Activated naive CD8-positive, alpha-beta T cell treated with anti-CD3 and anti-CD28 coated beads for 36 hours (primary cell): Measurements from ENCODE around the gene PPP6R3. TPM values are rescaled to one million over a fixed set of nuclear protein-coding genes. Genes with fewer than 3 reads are reported as not detected.

ENCODE experiments used
- DNase-seq: peaks from one replicate; pipeline ENCODE4 v3.0.0; 2021
- H3K27ac Mint-ChIP-seq: one replicate; pipeline ENCODE4 v1.8.0; 2022; ENCODE audit warnings: mild to moderate bottlenecking, moderate library complexity, mixed read lengths
- H3K27me3 Mint-ChIP-seq: one replicate; pipeline ENCODE4 v1.8.0; 2022; ENCODE audit warnings: mild to moderate bottlenecking, mixed read lengths
- H3K36me3 Mint-ChIP-seq: one replicate; pipeline ENCODE4 v1.8.0; 2021; ENCODE audit warnings: mild to moderate bottlenecking, mixed read lengths
- H3K4me1 Mint-ChIP-seq: one replicate; pipeline ENCODE4 v1.8.0; 2021; ENCODE audit warnings: mixed read lengths
- H3K4me3 Mint-ChIP-seq: one replicate; pipeline ENCODE4 v1.8.0; 2022; ENCODE audit warnings: mild to moderate bottlenecking, moderate library complexity, mixed read lengths
- H3K9me3 Mint-ChIP-seq: one replicate; pipeline ENCODE4 v1.8.0; 2022; ENCODE audit warnings: mixed read lengths
- total RNA-seq, 2 experiments: library from RNA; stranded (reverse); gene quantifications; one replicate each; pipeline ENCODE4 v1.2.3, GENCODE V29; 2021

Gene PPP6R3
- total RNA-seq, 2 experiments from 2014 or later: 122 to 123 TPM

DNA sequence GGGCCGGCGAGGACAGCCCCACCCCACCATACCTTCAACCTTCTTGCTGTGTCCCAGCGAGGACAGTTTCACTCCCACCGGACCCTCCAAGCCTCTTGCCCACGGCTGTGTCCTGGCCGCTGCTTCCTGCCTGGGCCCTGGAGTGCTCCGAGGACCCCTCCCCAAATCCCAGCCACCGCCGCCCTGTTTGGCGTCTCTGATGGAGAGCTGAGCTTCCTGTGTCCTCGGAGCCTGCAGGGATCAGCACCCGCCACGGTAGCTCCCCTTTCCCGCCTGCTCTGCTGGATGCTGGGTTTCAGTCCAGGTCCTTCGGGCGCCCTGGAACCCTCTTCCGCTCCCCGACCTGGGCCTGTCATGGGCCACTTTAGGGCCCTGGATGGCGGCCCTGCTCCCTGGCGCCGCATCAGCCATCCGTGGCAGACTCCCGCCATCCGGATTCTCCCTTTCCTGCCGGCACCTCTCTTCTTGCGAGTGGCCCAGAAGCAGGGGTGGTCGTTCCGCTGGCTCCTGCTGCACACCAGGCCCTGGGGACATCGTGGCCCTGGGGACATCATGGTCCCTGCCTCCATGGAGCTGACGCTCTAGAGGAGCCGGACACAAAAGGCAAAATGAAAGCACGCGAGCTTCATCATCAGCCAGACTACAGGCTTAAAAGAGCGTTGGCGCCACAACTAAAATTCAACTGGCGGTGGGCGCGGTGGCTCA lies 189.5 kb downstream of the PPP6R3 start:
- H3K4me1 Mint-ChIP-seq: no peaks in the 10 kb centered on the region
- H3K9me3 Mint-ChIP-seq: peaks cover 12% of the 10 kb centered on the region
- DNase-seq: no peak
- peaks cover 9% of the 10 kb centered on the region for H3K27me3 Mint-ChIP-seq
- H3K36me3 Mint-ChIP-seq: no peaks in the 10 kb centered on the region
- H3K4me3 Mint-ChIP-seq: no peak overlapping the region
- H3K27ac Mint-ChIP-seq: no peak overlapping the region

DNA sequence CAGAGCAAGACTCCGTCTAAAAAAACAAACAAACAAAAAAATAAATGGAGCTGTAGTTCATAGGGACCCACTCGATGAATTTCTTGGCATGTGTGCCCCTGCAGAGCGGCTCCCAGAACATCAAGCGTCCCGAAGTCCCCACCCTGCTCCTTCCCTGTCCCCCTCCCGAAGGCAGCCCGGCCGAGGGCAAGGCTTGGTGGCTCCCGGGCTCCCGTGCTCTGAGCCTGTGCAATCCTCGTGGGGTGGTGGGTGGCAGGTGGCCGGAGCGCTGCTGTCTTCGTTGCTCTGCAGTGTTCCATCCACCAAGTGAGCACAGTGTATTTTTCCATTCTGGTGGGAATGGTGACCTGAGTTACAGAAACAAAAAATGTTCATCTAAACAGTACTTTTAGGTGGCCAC lies 190.2 kb downstream of the PPP6R3 start:
- no peak overlapping the region for H3K4me3 Mint-ChIP-seq
- no peak overlapping the region for H3K27ac Mint-ChIP-seq
- H3K36me3 Mint-ChIP-seq: no peaks in the 10 kb centered on the region

DNA sequence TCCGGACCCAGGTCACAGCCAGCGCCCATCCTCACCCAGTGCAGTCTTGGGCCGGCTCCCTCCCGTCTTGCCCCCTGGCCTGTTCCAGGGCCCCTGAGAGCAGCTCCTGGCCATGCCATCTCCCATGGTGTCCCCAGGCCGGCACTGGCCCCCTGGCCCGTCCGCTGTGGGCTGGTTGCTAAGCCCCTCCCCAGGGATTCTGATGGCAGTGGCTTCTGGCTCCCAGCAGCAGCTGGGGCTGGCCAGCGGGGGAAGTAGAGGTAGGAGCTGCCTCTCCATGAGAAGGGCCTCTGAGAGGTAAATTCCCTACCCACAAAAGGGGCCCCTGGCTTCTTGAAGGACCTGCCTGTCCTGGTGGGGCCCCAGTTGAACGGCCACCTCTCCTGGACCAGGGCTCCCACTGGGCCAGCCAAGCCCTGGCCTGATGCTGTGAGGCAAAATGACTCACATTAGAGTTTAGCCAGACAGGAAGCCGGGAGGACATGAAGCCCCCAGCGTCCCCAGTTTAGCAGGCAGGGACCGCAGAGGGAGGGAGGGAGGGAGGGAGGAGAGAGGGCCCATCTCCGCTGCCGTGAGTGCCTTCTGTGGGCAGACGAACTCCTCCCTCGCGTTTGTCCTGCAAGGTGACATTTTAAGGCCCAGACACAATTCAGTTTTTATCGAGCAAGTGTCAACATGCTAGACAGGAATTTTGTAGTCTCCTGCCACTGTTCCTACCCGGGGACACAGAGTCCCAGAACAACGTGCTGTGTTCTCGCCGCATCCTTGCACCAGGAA lies 190.8 kb downstream of the PPP6R3 start:
- Mint-ChIP-seq H3K36me3 (no peaks in the 10 kb centered on the region), H3K4me1 (no peaks in the 10 kb centered on the region), H3K4me3 (no peak overlapping the region), H3K27ac (no peak overlapping the region), H3K27me3 (peaks cover 9% of the 10 kb centered on the region), H3K9me3 (peaks cover 8% of the 10 kb centered on the region)
- DNase-seq: no peak

More for the DNA sequence above, 190.2 kb downstream of the PPP6R3 start:
- Mint-ChIP-seq H3K27me3 (peaks cover 9% of the 10 kb centered on the region), H3K9me3 (peaks cover 12% of the 10 kb centered on the region), H3K4me1 (no peaks in the 10 kb centered on the region)
- no peak for DNase-seq

DNA sequence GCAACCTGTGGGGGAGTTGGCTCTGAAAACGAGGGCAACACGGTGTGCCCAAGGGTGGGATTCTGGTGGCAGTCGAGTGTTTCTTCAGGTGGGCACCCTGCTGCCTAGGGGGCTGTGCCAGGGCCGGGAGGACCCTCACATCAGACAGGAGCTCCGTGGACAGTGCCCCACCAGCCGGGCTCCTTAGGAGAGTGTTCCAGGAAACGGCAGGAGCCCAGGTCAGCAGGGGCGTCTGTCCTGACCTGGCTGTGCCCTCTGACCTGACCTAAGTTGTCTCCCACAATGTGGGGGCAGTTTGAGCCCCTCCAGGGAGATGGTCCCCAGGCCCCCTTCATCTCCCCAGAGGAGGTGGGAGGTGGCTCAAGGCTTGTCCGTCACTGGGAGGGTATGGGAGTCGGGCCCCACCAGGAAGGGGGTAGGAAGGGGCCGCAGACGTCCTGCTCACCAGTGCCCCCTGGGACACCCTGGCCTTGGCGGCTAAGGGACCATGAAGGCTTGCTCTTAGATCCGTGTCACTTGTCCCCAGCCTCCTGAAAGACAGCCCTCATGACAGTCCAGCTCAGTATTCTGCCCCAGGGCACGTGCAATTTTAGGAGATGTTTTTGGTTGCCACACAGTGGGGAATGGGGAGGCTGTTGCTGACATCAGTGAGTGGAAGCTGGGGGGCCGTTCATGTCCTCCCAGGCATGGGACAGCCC lies 191.6 kb downstream of the PPP6R3 start:
- peaks cover 9% of the 10 kb centered on the region for H3K27me3 Mint-ChIP-seq
- no peaks in the 10 kb centered on the region for H3K4me1 Mint-ChIP-seq
- H3K27ac Mint-ChIP-seq: no peak overlapping the region
- H3K4me3 Mint-ChIP-seq: no peak overlapping the region
- no peaks in the 10 kb centered on the region for H3K36me3 Mint-ChIP-seq
- H3K9me3 Mint-ChIP-seq: peaks cover 5% of the 10 kb centered on the region
- DNase-seq: no peak

DNA sequence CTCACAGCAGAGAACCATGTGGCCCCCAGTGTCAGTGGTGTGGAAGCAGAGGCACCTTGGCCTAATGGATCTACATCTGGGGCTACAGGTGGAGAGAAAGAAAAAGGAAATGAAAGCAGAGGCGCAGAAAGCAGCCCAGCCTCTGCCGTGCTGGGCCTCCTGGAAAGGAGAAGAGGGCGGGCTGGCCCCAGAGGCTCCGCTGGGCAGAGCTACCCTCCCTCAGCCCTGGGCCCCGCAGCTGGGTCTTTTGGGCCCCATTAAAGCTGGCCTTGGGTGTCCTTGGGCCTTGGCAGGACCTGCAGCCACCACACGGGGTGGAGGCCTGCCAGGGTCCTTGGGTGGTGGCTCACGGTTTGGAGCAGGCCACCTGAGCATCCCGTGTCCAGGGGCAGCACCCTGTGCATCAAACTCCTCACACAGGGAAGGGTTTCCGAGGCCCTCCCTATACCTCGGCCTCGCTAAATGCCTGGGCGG lies 192.2 kb downstream of the PPP6R3 start:
- H3K27ac Mint-ChIP-seq: no peak overlapping the region
- no peaks in the 10 kb centered on the region for H3K36me3 Mint-ChIP-seq
- DNase-seq: no peak
- peaks cover 9% of the 10 kb centered on the region for H3K27me3 Mint-ChIP-seq
- H3K4me3 Mint-ChIP-seq: no peak overlapping the region
- H3K9me3 Mint-ChIP-seq: no peaks in the 10 kb centered on the region
- no peaks in the 10 kb centered on the region for H3K4me1 Mint-ChIP-seq

DNA sequence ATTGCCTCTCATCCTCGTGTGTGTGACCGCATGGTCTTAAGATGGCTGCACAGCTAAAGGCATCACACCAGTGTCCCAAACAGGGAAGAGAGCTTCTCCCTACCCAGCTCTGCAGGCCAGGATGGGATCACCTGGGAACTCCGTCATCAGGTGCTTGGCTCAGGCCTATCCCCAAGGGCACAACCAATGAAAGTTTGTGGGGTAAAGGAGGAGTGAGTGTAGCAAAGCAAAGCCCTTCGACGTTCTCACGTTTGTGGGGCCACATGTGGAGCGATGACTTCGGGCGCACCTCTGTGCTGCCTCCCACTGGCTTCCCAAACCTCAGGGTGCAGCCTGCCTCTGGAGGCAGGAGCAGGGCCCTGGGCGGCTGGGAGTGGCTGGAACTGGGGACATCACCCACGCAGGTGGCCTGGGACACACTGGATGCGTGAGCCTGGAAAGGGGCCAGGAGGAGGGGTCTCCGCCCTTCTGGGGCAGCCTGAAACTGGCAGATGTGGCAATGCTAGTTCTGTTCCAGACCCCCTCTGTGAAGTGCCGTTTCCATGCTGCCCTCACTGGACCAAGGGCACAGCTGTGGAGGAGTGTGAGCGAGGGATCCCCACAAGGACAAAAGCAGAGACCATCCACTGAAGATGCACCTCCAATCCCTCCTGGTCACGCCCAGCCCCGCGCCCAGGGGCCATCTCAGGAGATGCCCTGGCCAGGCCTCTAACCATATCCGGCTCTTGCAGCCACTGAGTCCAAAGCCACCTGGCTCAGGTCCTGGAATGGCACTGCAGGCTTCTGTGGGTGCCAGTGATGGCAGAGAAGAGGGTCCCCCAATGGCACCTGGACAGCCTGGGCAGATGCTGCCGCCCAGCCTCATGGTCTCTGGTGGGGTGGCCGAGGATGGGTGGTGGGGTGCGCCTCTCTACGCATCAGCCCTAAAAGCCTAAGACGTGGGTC lies 193.2 kb downstream of the PPP6R3 start:
- no peaks in the 10 kb centered on the region for H3K36me3 Mint-ChIP-seq
- H3K9me3 Mint-ChIP-seq: no peaks in the 10 kb centered on the region
- no peak overlapping the region for H3K27ac Mint-ChIP-seq
- no peak overlapping the region for H3K4me3 Mint-ChIP-seq
- no peak for DNase-seq
- no peaks in the 10 kb centered on the region for H3K4me1 Mint-ChIP-seq
- H3K27me3 Mint-ChIP-seq: peaks cover 9% of the 10 kb centered on the region

DNA sequence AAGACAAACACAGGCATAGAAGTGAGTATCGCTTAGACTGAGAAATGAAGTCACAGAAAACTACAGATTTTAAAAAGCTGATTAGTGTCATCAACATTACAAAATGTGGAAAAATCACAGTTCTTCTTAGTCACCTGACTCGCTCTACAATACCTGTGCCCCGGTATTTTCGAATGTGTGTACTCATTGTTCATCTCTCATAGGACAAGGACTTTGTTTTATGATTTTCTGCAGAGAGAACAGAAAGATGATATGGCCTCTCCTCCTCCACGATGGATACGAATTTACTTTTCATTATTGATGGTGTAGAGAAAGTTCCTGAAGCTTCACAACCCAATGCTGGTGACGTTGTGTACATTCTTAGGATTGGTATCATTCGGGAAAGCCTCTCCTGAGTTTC lies 194.4 kb downstream of the PPP6R3 start:
- H3K27me3 Mint-ChIP-seq: no peaks in the 10 kb centered on the region
- H3K27ac Mint-ChIP-seq: no peak overlapping the region
- H3K36me3 Mint-ChIP-seq: no peaks in the 10 kb centered on the region
- no peaks in the 10 kb centered on the region for H3K4me1 Mint-ChIP-seq
- DNase-seq: no peak
- no peaks in the 10 kb centered on the region for H3K9me3 Mint-ChIP-seq
- H3K4me3 Mint-ChIP-seq: no peak overlapping the region

DNA sequence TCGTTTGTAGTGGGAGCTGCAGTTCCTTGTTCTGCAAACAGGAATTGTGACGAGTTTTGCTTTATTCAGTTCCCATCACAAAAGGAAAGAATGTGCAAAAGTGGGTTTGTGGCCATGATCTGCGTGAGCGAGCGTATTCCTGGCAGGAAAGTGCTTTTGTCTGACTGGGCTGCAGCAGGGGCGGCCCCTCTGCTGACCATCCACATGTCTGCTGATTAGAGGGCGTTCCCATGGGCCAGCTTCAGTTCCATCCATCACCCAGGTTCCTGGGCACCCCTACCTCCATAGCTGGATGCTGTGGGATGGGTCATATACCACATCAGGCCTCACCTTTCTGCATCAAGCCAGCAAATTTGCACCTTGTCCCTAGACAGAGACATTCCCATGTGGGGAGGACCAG lies 194.9 kb downstream of the PPP6R3 start:
- H3K36me3 Mint-ChIP-seq: no peaks in the 10 kb centered on the region
- no peak overlapping the region for H3K27ac Mint-ChIP-seq
- H3K27me3 Mint-ChIP-seq: no peaks in the 10 kb centered on the region
- no peak overlapping the region for H3K4me3 Mint-ChIP-seq
- no peak for DNase-seq
- H3K9me3 Mint-ChIP-seq: no peaks in the 10 kb centered on the region
- H3K4me1 Mint-ChIP-seq: no peaks in the 10 kb centered on the region

DNA sequence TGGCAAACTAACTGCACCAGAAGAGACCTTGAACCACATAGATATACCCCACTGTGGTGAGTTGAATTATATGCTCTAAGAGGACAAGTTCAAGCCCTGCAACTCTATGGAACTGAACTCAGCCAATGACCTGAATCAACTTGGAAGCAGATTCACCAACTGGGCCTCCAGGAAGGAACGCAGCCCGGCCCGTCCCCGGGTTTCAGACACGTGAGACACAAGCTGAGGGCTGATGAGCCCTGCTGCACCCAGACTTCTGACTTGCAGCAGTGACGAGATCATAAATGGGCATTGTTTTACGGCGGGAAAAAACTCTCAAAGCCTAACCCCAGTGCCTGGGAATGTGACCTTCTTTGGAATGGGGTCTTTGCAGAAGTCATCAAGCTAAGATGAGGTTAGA lies 195.3 kb downstream of the PPP6R3 start:
- no peak overlapping the region for H3K4me3 Mint-ChIP-seq
- H3K9me3 Mint-ChIP-seq: no peaks in the 10 kb centered on the region
- no peaks in the 10 kb centered on the region for H3K27me3 Mint-ChIP-seq
- no peaks in the 10 kb centered on the region for H3K4me1 Mint-ChIP-seq
- no peak overlapping the region for H3K27ac Mint-ChIP-seq
- H3K36me3 Mint-ChIP-seq: no peaks in the 10 kb centered on the region
- no peak for DNase-seq

DNA sequence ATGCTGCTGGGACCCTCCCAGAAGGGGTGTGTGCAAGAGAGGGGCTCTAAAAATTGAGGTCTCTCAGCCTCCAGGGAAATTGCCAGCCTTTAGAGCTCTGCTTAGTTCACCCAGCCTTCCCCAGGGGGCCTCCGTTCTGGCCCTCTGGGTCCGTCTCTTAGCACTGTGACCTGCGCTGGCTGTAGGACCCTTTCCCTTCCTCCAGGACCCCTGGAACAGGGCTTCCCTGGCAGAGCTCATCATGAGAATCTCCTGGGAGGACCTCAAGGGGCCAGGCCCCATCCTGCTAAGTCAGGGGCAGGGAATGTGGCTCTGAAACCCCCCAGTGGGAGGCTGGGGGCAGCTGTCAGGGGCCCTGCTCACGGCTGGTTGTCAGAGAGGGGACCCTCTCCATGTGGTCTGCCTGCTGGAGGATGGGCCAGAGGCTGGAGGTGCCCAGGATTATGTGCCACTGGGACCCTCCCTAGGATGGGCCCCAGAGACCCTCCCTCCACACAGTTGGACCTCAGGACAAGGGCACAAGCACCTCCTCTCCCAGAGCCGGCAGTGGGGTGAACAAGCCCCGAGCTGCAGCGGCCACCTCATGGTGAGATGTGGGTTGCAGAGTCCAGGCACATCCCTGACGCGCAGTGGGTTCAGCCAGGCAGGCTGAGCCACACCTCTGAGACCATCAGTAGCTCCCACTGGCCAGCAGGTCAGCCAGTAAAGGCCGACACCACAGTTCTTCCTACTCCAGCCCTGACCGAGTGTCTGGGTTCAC lies 196.6 kb downstream of the PPP6R3 start:
- Mint-ChIP-seq H3K4me3 (no peak overlapping the region), H3K27ac (no peak overlapping the region), H3K4me1 (no peaks in the 10 kb centered on the region), H3K27me3 (no peaks in the 10 kb centered on the region), H3K36me3 (no peaks in the 10 kb centered on the region), H3K9me3 (no peaks in the 10 kb centered on the region)
- no peak for DNase-seq

DNA sequence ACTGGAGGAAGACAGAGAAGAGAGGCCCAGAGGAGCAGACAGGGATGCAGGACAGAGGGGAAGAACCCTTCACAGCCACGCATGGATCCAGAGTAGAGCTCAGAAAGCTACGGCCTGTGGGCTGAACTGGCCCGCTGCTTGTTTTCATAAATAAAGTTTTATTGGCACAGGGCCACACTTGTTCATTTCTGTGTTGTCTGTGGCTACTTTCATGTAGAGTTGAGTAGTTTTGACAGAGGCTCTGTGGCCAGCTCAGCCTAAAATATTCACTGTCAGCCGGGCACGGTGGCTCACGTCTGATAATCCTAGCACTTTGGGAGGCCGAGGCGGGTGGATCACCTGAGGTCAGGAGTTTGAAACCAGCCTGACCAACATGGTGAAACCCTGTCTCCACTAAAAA lies 197.5 kb downstream of the PPP6R3 start:
- Mint-ChIP-seq H3K4me1 (no peaks in the 10 kb centered on the region), H3K9me3 (no peaks in the 10 kb centered on the region), H3K36me3 (no peaks in the 10 kb centered on the region), H3K4me3 (no peak overlapping the region), H3K27me3 (peaks cover 7% of the 10 kb centered on the region), H3K27ac (no peak overlapping the region)
- DNase-seq: no peak

DNA sequence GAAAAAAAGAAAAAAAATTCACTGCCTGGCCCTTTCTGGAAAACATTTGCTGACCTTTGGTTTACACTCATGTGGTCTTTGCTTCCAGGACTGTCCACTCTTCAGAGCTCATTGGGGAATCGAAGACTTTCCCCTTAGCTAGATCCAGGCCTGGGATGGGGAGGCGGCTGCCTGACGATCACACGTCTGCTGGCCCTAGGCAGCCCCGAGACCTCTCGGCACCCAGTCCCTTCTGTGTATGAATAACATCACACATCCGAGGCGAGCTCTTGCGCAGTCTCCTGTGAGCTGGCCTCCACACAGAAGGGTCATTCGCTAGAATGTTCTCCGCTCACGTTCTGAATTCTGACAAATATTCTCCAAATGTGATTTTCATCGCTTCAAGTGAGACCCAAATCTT lies 198.1 kb downstream of the PPP6R3 start:
- H3K4me3 Mint-ChIP-seq: no peak overlapping the region
- H3K9me3 Mint-ChIP-seq: no peaks in the 10 kb centered on the region
- no peaks in the 10 kb centered on the region for H3K36me3 Mint-ChIP-seq
- no peaks in the 10 kb centered on the region for H3K4me1 Mint-ChIP-seq
- DNase-seq: no peak
- H3K27ac Mint-ChIP-seq: no peak overlapping the region
- peaks cover 7% of the 10 kb centered on the region for H3K27me3 Mint-ChIP-seq

DNA sequence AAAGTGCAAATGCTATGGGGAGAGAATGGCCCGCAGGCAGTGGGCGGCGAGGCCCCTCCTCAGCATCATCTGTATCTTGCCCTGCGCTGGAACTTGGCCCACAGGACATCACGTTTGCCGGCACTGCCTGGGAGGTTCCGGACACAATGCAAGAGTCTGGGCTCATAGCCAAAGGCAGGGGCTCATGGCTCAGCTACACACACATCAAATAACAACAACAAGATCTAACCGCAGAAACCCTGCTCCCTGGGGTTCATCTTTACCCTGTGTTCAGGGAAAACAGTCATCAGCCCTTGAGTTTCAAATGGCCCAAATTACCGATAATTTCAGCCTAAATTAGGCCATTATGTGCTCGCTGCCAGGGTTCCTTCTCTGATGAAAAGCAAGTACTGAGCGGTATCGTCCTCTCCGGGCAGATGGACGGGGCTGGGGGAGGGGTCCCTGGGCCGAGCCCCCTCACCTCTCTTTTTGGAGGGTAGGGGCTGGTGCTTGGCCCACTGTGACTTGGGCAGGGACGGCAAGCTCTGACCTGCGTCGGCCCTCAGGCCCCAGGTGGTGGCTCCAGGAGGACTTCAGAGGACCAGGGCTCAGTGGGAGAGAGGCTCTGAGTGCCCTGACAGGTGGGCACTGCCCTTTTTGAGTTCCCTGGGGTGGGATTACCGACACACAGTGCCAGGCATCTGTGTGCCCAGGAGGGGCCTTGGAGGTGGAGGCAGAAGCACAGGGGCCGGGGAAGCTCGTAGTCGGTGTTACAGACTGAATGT lies 198.8 kb downstream of the PPP6R3 start:
- H3K27me3 Mint-ChIP-seq: peaks cover 8% of the 10 kb centered on the region
- no peaks in the 10 kb centered on the region for H3K36me3 Mint-ChIP-seq

More for the DNA sequence above, 198.8 kb downstream of the PPP6R3 start:
- H3K4me1 Mint-ChIP-seq: no peaks in the 10 kb centered on the region
- no peak overlapping the region for H3K4me3 Mint-ChIP-seq
- no peak overlapping the region for H3K27ac Mint-ChIP-seq
- DNase-seq: no peak
- no peaks in the 10 kb centered on the region for H3K9me3 Mint-ChIP-seq
